Mesenchymal stem cell (in vitro differentiated cells and primary cell): ENCODE results near the gene PHACTR2.

Experiments used
- DNase-seq: peaks from one replicate; pipeline ENCODE4 v3.0.0-alpha.2; 2013
- H2AFZ ChIP-seq: one replicate; pipeline ENCODE4 v1.6.1; 2013; ENCODE audit warnings: low read depth, mild to moderate bottlenecking, control low read depth, inconsistent platforms, low read length, moderate library complexity
- H2AK5ac ChIP-seq: 2 replicates; pipeline ENCODE4 v1.6.1; 2013; ENCODE audit warnings: low read length, moderate library complexity, mild to moderate bottlenecking, inconsistent platforms; ENCODE audit not compliant: severe bottlenecking
- H2BK120ac ChIP-seq: one replicate; pipeline ENCODE4 v1.6.1; 2013; ENCODE audit warnings: low read depth, mild to moderate bottlenecking, inconsistent platforms, low read length, moderate library complexity
- H2BK12ac ChIP-seq, 2 experiments: one replicate each; pipeline ENCODE4 v1.6.1; 2013; ENCODE audit warnings: inconsistent platforms in 2 of 2, low read length in 2 of 2, mild to moderate bottlenecking in 2 of 2, moderate library complexity in 2 of 2, control low read depth in 1 of 2
- H2BK15ac ChIP-seq: one replicate; pipeline ENCODE4 v1.6.1; 2013; ENCODE audit warnings: mild to moderate bottlenecking, low read depth, inconsistent platforms; ENCODE audit not compliant: poor library complexity, severe bottlenecking
- H2BK5ac ChIP-seq: 2 replicates; pipeline ENCODE4 v1.6.1; 2013; ENCODE audit warnings: low read depth, mild to moderate bottlenecking, low read length, control low read depth, inconsistent platforms; ENCODE audit not compliant: poor library complexity, severe bottlenecking
- H3K14ac ChIP-seq, 2 experiments: one replicate each; pipeline ENCODE4 v1.6.1; 2013; ENCODE audit warnings: inconsistent platforms in 2 of 2, low read length in 2 of 2, control low read depth in 1 of 2, mild to moderate bottlenecking in 1 of 2, moderate library complexity in 1 of 2
- H3K18ac ChIP-seq, 2 experiments: one replicate each; pipeline ENCODE4 v1.6.1; 2013; ENCODE audit warnings: inconsistent platforms in 2 of 2, low read length in 2 of 2, control low read depth in 1 of 2, low read depth in 1 of 2, mild to moderate bottlenecking in 1 of 2
- H3K23ac ChIP-seq, 2 experiments: one replicate each; pipeline ENCODE4 v1.6.1; 2013; ENCODE audit warnings: inconsistent platforms in 2 of 2, low read length in 2 of 2, mild to moderate bottlenecking in 2 of 2, moderate library complexity in 2 of 2, control low read depth in 1 of 2
- H3K27ac ChIP-seq: 2 replicates; pipeline ENCODE4 v1.5.1; 2013; ENCODE audit warnings: mild to moderate bottlenecking, moderate library complexity, low read length, control low read depth, inconsistent platforms; ENCODE audit not compliant: poor library complexity, severe bottlenecking
- H3K27me3 ChIP-seq, 2 experiments: 2 replicates each; pipeline versions ENCODE4 v1.6.1 to v1.7.0; 2013; ENCODE audit warnings: low read length in 2 of 2, mild to moderate bottlenecking in 2 of 2, moderate library complexity in 2 of 2, control low read depth in 1 of 2, inconsistent platforms in 1 of 2; ENCODE audit not compliant: control insufficient read depth in 1 of 2, insufficient read depth in 1 of 2
- H3K36me3 ChIP-seq, 2 experiments: 2 replicates each; pipeline versions ENCODE4 v1.6.1 to v1.7.0; 2013; ENCODE audit warnings: low read length in 2 of 2, control low read depth in 1 of 2, inconsistent platforms in 1 of 2, low read depth in 1 of 2, mild to moderate bottlenecking in 1 of 2; ENCODE audit not compliant: insufficient read depth in 2 of 2, control insufficient read depth in 1 of 2
- H3K4ac ChIP-seq, 2 experiments: one replicate each; pipeline ENCODE4 v1.6.1; 2013; ENCODE audit warnings: inconsistent platforms in 2 of 2, low read length in 2 of 2, mild to moderate bottlenecking in 2 of 2, moderate library complexity in 2 of 2, control low read depth in 1 of 2, low read depth in 1 of 2
- H3K4me1 ChIP-seq: 2 replicates; pipeline ENCODE4 v1.6.1; 2013; ENCODE audit warnings: low read depth, low read length, control low read depth; ENCODE audit not compliant: control insufficient read depth, insufficient read depth
- H3K4me2 ChIP-seq: 2 replicates; pipeline ENCODE4 v1.6.1; 2013; ENCODE audit warnings: low read length, mild to moderate bottlenecking, inconsistent platforms; ENCODE audit not compliant: poor library complexity, severe bottlenecking
- H3K4me3 ChIP-seq, 2 experiments: 2 replicates each; pipeline versions ENCODE4 v1.5.1 to v1.7.0; 2013; ENCODE audit warnings: low read length in 2 of 2, mild to moderate bottlenecking in 2 of 2, control low read depth in 1 of 2, low read depth in 1 of 2; ENCODE audit not compliant: insufficient read depth in 1 of 2
- H3K79me1 ChIP-seq: replicated peaks from 2 replicates; pipeline ENCODE4 v1.6.1; 2013; ENCODE audit warnings: mild to moderate bottlenecking, control low read depth, low read length, inconsistent platforms; ENCODE audit not compliant: poor library complexity, severe bottlenecking
- H3K9ac ChIP-seq: 2 replicates; pipeline ENCODE4 v1.7.0; 2013; ENCODE audit warnings: mild to moderate bottlenecking, low read length, moderate library complexity
- H3K9me3 ChIP-seq: 2 replicates; pipeline ENCODE4 v1.7.0; 2013; ENCODE audit warnings: mild to moderate bottlenecking, low read length; ENCODE audit not compliant: control insufficient read depth
- H4K8ac ChIP-seq: one replicate; pipeline ENCODE4 v1.6.1; 2013; ENCODE audit warnings: inconsistent platforms, mild to moderate bottlenecking, low read length, moderate library complexity
- H4K91ac ChIP-seq: one replicate; pipeline ENCODE4 v1.6.1; 2013; ENCODE audit warnings: mild to moderate bottlenecking, low read length, inconsistent platforms
- WGBS: methylation state at CpG from one replicate; pipeline ENCODE4 v1.1.7; 2013; ENCODE audit warnings: mixed read lengths; 5-methylcytosine and 5-hydroxymethylcytosine counted together

Gene PHACTR2

GRCh38 chr6:143682805-143683204, 5.0 kb downstream of the PHACTR2 start:
- Histone ChIP-seq H2BK15ac (no peak overlapping the region), H3K27ac (no peak overlapping the region), H2BK5ac (no peak overlapping the region), H2BK12ac (no peak overlapping the region), H3K9ac (no peak overlapping the region), H3K23ac (no peak overlapping the region), H3K4ac (no peak overlapping the region), H2AFZ (no peak overlapping the region), H3K4me3 (no peak overlapping the region), H3K36me3 (no peaks in the 10 kb centered on the region), H4K8ac (no peak overlapping the region), H2BK120ac (no peak overlapping the region), H2AK5ac (no peak overlapping the region), H3K4me2 (no peak overlapping the region), H3K18ac (no peak overlapping the region), H3K4me1 (peaks cover 3% of the 10 kb centered on the region), H3K9me3 (peaks cover 15% of the 10 kb centered on the region), H4K91ac (no peak overlapping the region), H3K79me1 (peaks cover 17% of the 10 kb centered on the region), H3K14ac (no peak overlapping the region), H3K27me3 (no peaks in the 10 kb centered on the region)
- 93% methylated on average over 3 of the region's 3 CpGs for WGBS
- no peak for DNase-seq

- H3K4me3 ChIP-seq, result no peak overlapping the region
- no peak overlapping the region for H3K4me2 ChIP-seq
- H3K4ac ChIP-seq, result no peak overlapping the region
- H3K23ac ChIP-seq, result no peak overlapping the region
- H2BK15ac ChIP-seq, result no peak overlapping the region
- H3K27ac ChIP-seq, result no peak overlapping the region
- H4K91ac ChIP-seq, result no peak overlapping the region
- no peak overlapping the region for H2BK5ac ChIP-seq
- 86% methylated on average over 1 of the region's 1 CpG for WGBS
- no peak overlapping the region for H3K9ac ChIP-seq
- H2AFZ ChIP-seq, result no peak overlapping the region
- H3K9me3 ChIP-seq, result peaks cover 15% of the 10 kb centered on the region
- peaks cover 0 to 3% of the 10 kb centered on the region in 2 experiments for H3K36me3 ChIP-seq
- H2BK12ac ChIP-seq, result no peak overlapping the region
- no peak for DNase-seq
- no peak overlapping the region for H4K8ac ChIP-seq
- H3K4me1 ChIP-seq, result peaks cover 3% of the 10 kb centered on the region
- no peaks in the 10 kb centered on the region for H3K27me3 ChIP-seq
- no peak overlapping the region for H3K14ac ChIP-seq
- no peak overlapping the region for H3K18ac ChIP-seq
- H3K79me1 ChIP-seq, result peaks cover 24% of the 10 kb centered on the region
- H2BK120ac ChIP-seq, result no peak overlapping the region
- H2AK5ac ChIP-seq, result no peak overlapping the region
These were observed 6.7 kb downstream of the PHACTR2 start for GRCh38 chr6:143684486-143684885.

- Histone ChIP-seq H3K27ac (no peak overlapping the region), H3K9me3 (peaks cover 15% of the 10 kb centered on the region), H3K79me1 (peaks cover 28% of the 10 kb centered on the region), H2BK5ac (no peak overlapping the region), H4K8ac (no peak overlapping the region), H3K4ac (no peak overlapping the region), H4K91ac (no peak overlapping the region), H2AK5ac (no peak overlapping the region), H3K27me3 (no peaks in the 10 kb centered on the region), H2BK15ac (no peak overlapping the region), H3K4me2 (no peak overlapping the region), H3K4me1 (peaks cover 7% of the 10 kb centered on the region), H3K36me3 (peaks cover 0 to 3% of the 10 kb centered on the region in 2 experiments), H2AFZ (no peak overlapping the region), H3K9ac (no peak overlapping the region), H3K23ac (no peak overlapping the region), H2BK12ac (no peak overlapping the region), H3K14ac (no peak overlapping the region), H3K4me3 (no peak overlapping the region), H3K18ac (no peak overlapping the region), H2BK120ac (no peak overlapping the region)
- no peak for DNase-seq
- WGBS, result over 99% methylated on average over 6 of the region's 6 CpGs
These were observed 7.9 kb downstream of the PHACTR2 start for GRCh38 chr6:143685653-143686052.

- Histone ChIP-seq H3K27ac (no peak overlapping the region), H3K4me2 (no peak overlapping the region), H2AK5ac (no peak overlapping the region), H3K23ac (no peak overlapping the region), H2BK15ac (no peak overlapping the region), H3K18ac (no peak overlapping the region), H2BK12ac (no peak overlapping the region), H3K9me3 (peaks cover 8% of the 10 kb centered on the region), H3K79me1 (peaks cover 28% of the 10 kb centered on the region), H3K27me3 (no peaks in the 10 kb centered on the region), H2AFZ (no peak overlapping the region), H3K14ac (no peak overlapping the region), H3K9ac (peak overlapping the region; percentile 79), H4K8ac (no peak overlapping the region), H2BK5ac (no peak overlapping the region), H4K91ac (no peak overlapping the region), H3K4me3 (peak overlapping the region in 1 of 2 experiments; percentile 45), H3K4ac (no peak overlapping the region), H2BK120ac (no peak overlapping the region), H3K4me1 (peaks cover 8% of the 10 kb centered on the region), H3K36me3 (peaks cover 0 to 3% of the 10 kb centered on the region in 2 experiments)
- DNase-seq, result no peak
- 39% methylated on average over 1 of the region's 1 CpG for WGBS
These were observed 9.8 kb downstream of the PHACTR2 start for GRCh38 chr6:143687591-143687990.
